Measurements from ENCODE around the gene PLVAP. TPM values are rescaled to one million over a fixed set of nuclear protein-coding genes. Genes with fewer than 3 reads are reported as not detected.

Gene PLVAP
- total and polyA plus RNA-seq, 2 donors (not counting 3 experiments of a cell fraction or from before 2014, with no cell fraction given): 5.7 to 16.9 TPM

GRCh38 chr19:17415121-17415520 lies 38.0 kb upstream of the PLVAP start:
- Histone ChIP-seq H3K4me2 (ENCODE audit: insufficient read depth, low read length) (no peak overlapping the region), H3K4me3 (replicated peaks in 1 of 3; ENCODE audit: insufficient read depth in 1 of 3, low read depth in 1 of 3, low read length in 3 of 3) (no peak overlapping the region), H2AFZ (ENCODE audit: low read depth, low read length) (no peak overlapping the region), H4K20me1 (replicated peaks; ENCODE audit: control insufficient read depth, extremely low read depth, insufficient read depth, low read length) (no peaks in the 10 kb centered on the region), H3K36me3 (ENCODE audit: control insufficient read depth in 2 of 2, extremely low read depth in 1 of 2, insufficient read depth in 2 of 2, low read length in 2 of 2) (no peaks in the 10 kb centered on the region), H3K9ac (replicated peaks; ENCODE audit: extremely low read depth, insufficient read depth, low read length) (no peak overlapping the region), H3K9me1 (replicated peaks; ENCODE audit: control insufficient read depth, extremely low read depth, insufficient read depth, low read length) (no peaks in the 10 kb centered on the region), H3K27me3 (ENCODE audit: control insufficient read depth in 2 of 2, insufficient read depth in 2 of 2, low read length in 2 of 2) (no peaks in the 10 kb centered on the region), H3K4me1 (ENCODE audit: control insufficient read depth, extremely low read depth, insufficient read depth, low read length) (peaks cover 31% of the 10 kb centered on the region), H3K27ac (ENCODE audit: insufficient read depth, low read depth, low read length) (no peak overlapping the region), H3K9me3 (replicated peaks; ENCODE audit: control insufficient read depth, insufficient read depth, low read length) (no peaks in the 10 kb centered on the region), H3K79me2 (ENCODE audit: control insufficient read depth, insufficient read depth, low read length) (no peaks in the 10 kb centered on the region)
- POLR2A ChIA-PET: no interaction called here
- CTCF ChIA-PET: interaction anchor here (1.4 kb wide), 1 partner anchor 26 kb away, joined by 3 read pairs; no protein-coding TSS in a partner anchor
- no peak for FAIRE-seq
- no peak for TF ChIP-seq POLR2A (IDR thresholded peaks at IDR 0.05; ENCODE audit: low read depth, low read length)
- TF ChIP-seq POLR2AphosphoS5 (IDR thresholded peaks at IDR 0.05; ENCODE audit: insufficient read depth, low read depth, low read length): no peak
- TF ChIP-seq GATA2 (IDR thresholded peaks at IDR 0.05; ENCODE audit: insufficient read depth, insufficient read length, low read depth, low read length): no peak
- TF ChIP-seq MAX (IDR thresholded peaks at IDR 0.05; ENCODE audit: insufficient read depth, insufficient read length): no peak
- no peak for TF ChIP-seq JUN (IDR thresholded peaks at IDR 0.05; ENCODE audit: borderline replicate concordance, insufficient read depth, insufficient read length, low read depth)
- TF ChIP-seq FOS (IDR thresholded peaks at IDR 0.05; ENCODE audit: borderline replicate concordance, insufficient read depth, low read length): no peak
- TF ChIP-seq MYC (IDR thresholded peaks at IDR 0.05; ENCODE audit: low read depth, low read length): no peak
- TF ChIP-seq, protein P1, sequence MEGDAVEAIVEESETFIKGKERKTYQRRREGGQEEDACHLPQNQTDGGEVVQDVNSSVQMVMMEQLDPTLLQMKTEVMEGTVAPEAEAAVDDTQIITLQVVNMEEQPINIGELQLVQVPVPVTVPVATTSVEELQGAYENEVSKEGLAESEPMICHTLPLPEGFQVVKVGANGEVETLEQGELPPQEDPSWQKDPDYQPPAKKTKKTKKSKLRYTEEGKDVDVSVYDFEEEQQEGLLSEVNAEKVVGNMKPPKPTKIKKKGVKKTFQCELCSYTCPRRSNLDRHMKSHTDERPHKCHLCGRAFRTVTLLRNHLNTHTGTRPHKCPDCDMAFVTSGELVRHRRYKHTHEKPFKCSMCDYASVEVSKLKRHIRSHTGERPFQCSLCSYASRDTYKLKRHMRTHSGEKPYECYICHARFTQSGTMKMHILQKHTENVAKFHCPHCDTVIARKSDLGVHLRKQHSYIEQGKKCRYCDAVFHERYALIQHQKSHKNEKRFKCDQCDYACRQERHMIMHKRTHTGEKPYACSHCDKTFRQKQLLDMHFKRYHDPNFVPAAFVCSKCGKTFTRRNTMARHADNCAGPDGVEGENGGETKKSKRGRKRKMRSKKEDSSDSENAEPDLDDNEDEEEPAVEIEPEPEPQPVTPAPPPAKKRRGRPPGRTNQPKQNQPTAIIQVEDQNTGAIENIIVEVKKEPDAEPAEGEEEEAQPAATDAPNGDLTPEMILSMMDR (IDR thresholded peaks at IDR 0.05; ENCODE audit: extremely low read depth in 1 of 2, insufficient read depth in 1 of 2, low read depth in 1 of 2, low read length in 2 of 2): no peak
- no peak for TF ChIP-seq EZH2 (IDR thresholded peaks at IDR 0.05; ENCODE audit: borderline replicate concordance, low read depth, low read length, severe bottlenecking)
- intact Hi-C loops (cut with micrococcal nuclease): no loop called here
- no TSS peak for BruUV-seq (replicated peaks)
- dilution Hi-C loops (cut with MboI; ENCODE audit: extremely low pct_ligation_motif_present, low sequenced_read_pairs): no loop called here
- no peak for DNase-seq (ENCODE audit: low read depth, low spot score)

Measured in endothelial cell of umbilical vein (primary cell).